Measurements from ENCODE around the gene ATXN2.

The ATXN2 gene

DNA sequence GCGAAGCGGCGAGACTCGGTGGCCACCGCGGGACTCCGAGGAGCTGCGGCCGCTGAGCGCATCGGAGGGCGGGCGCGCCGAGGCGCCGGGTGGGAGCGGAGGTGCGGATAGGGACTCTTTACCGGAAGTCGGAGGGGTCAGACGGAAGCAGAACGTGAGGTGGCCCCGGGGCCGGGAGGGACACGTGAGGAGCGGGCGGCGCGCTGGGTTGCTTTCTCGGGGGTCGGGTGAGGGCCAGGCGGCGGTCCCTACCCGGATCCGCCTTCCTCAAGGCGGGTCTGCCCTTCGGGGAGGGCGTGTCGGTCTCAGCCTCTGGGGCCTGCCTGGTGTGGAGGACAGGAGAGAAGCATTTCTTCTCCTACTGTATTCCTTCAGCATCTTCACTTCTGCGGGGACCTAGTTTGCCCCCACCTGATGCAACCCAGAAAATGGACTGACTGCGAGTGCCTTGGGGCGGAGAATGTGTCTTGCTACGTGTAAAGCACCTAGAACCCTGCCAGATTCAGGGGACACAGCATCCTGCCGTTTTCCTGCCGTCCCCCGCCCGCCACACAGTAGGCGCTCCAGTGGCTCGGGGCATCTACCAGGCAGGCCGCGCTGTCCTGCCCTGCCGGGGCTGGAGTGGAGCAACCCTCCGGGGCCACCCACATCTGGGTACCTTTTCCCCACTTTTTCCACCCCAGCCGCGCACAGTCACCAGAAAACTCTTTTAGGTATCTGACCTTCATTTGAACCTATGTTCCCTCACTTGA is 514 bp upstream of the ATXN2 start:
- TF ChIP-seq FOXM1 (IDR thresholded peaks at IDR 0.05; ENCODE audit: borderline replicate concordance, low read depth) (no peak), TAF1 (IDR thresholded peaks at IDR 0.05; ENCODE audit: low read depth) (peak; percentile 94), YY1 (IDR thresholded peaks at IDR 0.05; ENCODE audit: low read depth) (peak; percentile 20; the same call in 1 of the 2 replicates), TCF12 (IDR thresholded peaks at IDR 0.05; ENCODE audit: low read depth) (peak; percentile 28; the same call in 1 of the 2 replicates), TEAD4 (IDR thresholded peaks at IDR 0.05) (no peak), ZBTB7A (IDR thresholded peaks at IDR 0.05; ENCODE audit: low read depth) (0 out of 2 replicates have a peak, but pooled peaks have one; percentile 65), EP300 (IDR thresholded peaks at IDR 0.05; ENCODE audit: borderline replicate concordance) (0 out of 2 replicates have a peak, but pooled peaks have one; percentile 22), CREB1 (IDR thresholded peaks at IDR 0.05; ENCODE audit: low read depth) (no peak), NFIC (IDR thresholded peaks at IDR 0.05) (no peak)
- TF ChIP-seq, protein P1, sequence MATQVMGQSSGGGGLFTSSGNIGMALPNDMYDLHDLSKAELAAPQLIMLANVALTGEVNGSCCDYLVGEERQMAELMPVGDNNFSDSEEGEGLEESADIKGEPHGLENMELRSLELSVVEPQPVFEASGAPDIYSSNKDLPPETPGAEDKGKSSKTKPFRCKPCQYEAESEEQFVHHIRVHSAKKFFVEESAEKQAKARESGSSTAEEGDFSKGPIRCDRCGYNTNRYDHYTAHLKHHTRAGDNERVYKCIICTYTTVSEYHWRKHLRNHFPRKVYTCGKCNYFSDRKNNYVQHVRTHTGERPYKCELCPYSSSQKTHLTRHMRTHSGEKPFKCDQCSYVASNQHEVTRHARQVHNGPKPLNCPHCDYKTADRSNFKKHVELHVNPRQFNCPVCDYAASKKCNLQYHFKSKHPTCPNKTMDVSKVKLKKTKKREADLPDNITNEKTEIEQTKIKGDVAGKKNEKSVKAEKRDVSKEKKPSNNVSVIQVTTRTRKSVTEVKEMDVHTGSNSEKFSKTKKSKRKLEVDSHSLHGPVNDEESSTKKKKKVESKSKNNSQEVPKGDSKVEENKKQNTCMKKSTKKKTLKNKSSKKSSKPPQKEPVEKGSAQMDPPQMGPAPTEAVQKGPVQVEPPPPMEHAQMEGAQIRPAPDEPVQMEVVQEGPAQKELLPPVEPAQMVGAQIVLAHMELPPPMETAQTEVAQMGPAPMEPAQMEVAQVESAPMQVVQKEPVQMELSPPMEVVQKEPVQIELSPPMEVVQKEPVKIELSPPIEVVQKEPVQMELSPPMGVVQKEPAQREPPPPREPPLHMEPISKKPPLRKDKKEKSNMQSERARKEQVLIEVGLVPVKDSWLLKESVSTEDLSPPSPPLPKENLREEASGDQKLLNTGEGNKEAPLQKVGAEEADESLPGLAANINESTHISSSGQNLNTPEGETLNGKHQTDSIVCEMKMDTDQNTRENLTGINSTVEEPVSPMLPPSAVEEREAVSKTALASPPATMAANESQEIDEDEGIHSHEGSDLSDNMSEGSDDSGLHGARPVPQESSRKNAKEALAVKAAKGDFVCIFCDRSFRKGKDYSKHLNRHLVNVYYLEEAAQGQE (IDR thresholded peaks at IDR 0.05; ENCODE audit: low read depth): 0 out of 2 replicates have a peak, but pooled peaks have one; percentile 3
- TF ChIP-seq, protein P2, sequence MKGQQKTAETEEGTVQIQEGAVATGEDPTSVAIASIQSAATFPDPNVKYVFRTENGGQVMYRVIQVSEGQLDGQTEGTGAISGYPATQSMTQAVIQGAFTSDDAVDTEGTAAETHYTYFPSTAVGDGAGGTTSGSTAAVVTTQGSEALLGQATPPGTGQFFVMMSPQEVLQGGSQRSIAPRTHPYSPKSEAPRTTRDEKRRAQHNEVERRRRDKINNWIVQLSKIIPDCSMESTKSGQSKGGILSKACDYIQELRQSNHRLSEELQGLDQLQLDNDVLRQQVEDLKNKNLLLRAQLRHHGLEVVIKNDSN (IDR thresholded peaks at IDR 0.05): peak; percentile 93
- TF ChIP-seq, protein P3, sequence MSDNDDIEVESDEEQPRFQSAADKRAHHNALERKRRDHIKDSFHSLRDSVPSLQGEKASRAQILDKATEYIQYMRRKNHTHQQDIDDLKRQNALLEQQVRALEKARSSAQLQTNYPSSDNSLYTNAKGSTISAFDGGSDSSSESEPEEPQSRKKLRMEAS (IDR thresholded peaks at IDR 0.05): peak; percentile 91

DNA sequence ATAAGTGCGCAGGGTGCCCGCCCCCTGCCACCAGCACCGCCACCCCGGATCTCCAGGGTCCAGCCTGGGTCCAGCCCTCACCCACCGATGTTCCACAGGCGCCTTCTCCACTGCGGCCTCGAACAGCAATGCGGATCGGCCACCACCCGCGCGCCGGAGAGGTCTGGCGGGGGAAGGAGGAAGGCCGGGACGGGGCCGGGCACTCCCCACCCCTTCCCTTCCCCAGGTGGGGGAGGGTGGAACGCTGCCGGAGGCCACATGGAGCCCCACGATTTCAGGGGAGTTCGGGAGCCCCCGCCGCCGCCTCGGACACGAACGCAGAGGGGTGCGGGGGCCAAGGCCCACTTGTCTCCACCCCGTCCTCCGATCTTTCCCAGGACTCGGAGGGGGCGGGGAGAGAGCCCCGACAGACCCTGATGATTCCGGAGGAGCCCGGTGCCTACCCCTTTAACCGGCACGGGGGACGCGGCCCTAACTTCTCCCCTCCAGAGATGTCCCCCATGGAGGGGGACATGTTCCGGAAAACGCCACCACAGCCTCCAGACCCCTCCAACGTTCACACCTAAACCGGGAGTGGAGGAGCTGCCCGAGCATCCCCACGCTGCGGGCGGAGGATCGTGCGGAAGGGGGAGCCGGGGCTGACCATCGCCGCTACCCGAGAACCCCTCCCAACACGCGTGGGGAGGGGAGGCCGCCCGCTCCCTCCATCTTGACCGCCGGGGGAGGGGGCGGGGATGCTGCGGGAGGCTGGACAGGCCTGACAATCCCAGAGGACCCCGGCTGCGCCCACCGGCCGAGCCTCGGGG is 1.1 kb downstream of the ATXN2 start:
- TF ChIP-seq YY1 (IDR thresholded peaks at IDR 0.05; ENCODE audit: low read depth) (peak; percentile 71; the same call in 1 of the 2 replicates), RAD21 (IDR thresholded peaks at IDR 0.05; ENCODE audit: low read depth) (no peak), EP300 (IDR thresholded peaks at IDR 0.05; ENCODE audit: borderline replicate concordance) (no peak), EGR1 (IDR thresholded peaks at IDR 0.05) (0 out of 2 replicates have a peak, but pooled peaks have one; percentile 13), ZBTB7A (IDR thresholded peaks at IDR 0.05; ENCODE audit: low read depth) (peak; percentile 53; the same call in 1 of the 2 replicates), CEBPB (IDR thresholded peaks at IDR 0.05) (no peak), CREB1 (IDR thresholded peaks at IDR 0.05; ENCODE audit: low read depth) (no peak), TAF1 (IDR thresholded peaks at IDR 0.05; ENCODE audit: low read depth) (peak; percentile 35), TCF12 (IDR thresholded peaks at IDR 0.05; ENCODE audit: low read depth) (no peak), TEAD4 (IDR thresholded peaks at IDR 0.05) (0 out of 2 replicates have a peak, but pooled peaks have one; percentile 2), FOXM1 (IDR thresholded peaks at IDR 0.05; ENCODE audit: borderline replicate concordance, low read depth) (no peak), NFIC (IDR thresholded peaks at IDR 0.05) (no peak)
- TF ChIP-seq, protein P3 (IDR thresholded peaks at IDR 0.05): peak; percentile 69
- TF ChIP-seq, protein P2 (IDR thresholded peaks at IDR 0.05): no peak
- TF ChIP-seq, protein P1 (IDR thresholded peaks at IDR 0.05; ENCODE audit: low read depth): no peak

DNA sequence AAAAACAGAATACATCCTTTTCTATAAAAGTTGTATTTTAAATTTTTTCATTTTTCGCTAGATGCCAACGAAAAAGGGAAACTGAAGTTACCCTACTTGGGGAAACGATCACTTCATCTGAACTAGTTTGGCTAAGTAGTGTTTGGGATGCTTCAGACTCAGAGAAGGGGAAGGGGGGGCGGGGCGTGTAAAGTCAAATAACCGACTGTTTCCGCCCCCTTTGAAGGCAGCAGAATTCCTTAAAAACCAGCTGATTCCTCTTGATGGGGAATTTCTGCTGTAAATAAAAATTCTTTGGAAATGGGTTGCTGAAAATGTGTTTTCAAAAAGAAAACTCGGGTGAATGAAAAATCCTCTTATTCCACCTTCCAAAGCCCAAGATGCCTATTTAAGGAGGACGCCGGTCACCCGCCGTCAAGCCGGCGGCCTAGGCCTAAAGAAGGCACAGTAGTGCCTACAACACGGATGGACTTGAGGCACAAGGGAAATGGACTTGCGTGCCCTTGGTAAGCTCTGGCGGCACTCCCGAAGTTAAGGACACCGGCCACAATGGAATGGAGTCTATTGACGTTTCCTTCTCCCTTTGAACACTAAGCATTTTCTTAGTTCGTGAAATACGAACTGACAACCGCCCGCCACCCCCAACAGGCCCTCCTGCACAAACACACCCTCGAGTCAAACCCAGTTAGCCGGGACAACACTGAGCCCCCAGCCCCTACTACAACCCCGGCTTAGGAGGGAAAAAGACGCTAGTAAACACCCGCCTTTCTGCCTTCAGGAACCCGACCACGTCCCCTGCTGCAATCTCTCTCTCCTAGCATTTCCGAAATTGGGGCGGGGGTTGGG is 1.9 kb downstream of the ATXN2 start:
- TF ChIP-seq EGR1 (IDR thresholded peaks at IDR 0.05) (no peak), FOXM1 (IDR thresholded peaks at IDR 0.05; ENCODE audit: borderline replicate concordance, low read depth) (no peak), TAF1 (IDR thresholded peaks at IDR 0.05; ENCODE audit: low read depth) (peak; percentile 42; the same call in 1 of the 2 replicates), CEBPB (IDR thresholded peaks at IDR 0.05) (no peak), CREB1 (IDR thresholded peaks at IDR 0.05; ENCODE audit: low read depth) (no peak)
- TF ChIP-seq, protein P2 (IDR thresholded peaks at IDR 0.05): no peak

DNA sequence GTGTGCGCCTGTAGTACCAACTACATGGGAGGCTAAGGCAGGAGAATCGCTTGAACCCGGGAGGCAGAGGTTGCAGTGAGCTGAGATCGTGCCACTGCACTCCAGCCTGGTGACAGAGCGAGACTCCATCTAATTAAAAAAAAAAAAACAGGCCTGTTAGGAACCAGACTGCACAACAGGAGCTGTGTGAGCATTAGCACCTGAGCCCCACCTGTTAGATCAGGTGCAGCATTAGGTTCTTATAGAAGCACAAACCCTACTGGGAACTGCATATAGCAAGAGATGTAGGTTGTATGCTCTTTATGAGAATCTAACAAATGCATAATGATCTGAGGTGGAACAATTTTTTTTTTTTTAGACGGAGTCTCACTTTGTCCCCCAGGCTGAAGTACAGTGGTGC is 8.6 kb downstream of the ATXN2 start:
- TF ChIP-seq YY1 (IDR thresholded peaks at IDR 0.05; ENCODE audit: low read depth) (no peak), TCF12 (IDR thresholded peaks at IDR 0.05; ENCODE audit: low read depth) (no peak), EP300 (IDR thresholded peaks at IDR 0.05; ENCODE audit: borderline replicate concordance) (no peak), FOXM1 (IDR thresholded peaks at IDR 0.05; ENCODE audit: borderline replicate concordance, low read depth) (no peak), TAF1 (IDR thresholded peaks at IDR 0.05; ENCODE audit: low read depth) (no peak), CEBPB (IDR thresholded peaks at IDR 0.05) (no peak), ZBTB7A (IDR thresholded peaks at IDR 0.05; ENCODE audit: low read depth) (no peak)
- TF ChIP-seq, protein P2 (IDR thresholded peaks at IDR 0.05): no peak

All from Ishikawa (cell line).